HCT116 (cell line): Measurements from ENCODE around the gene PDE4C. TPM values are rescaled to one million over a fixed set of nuclear protein-coding genes. Genes with fewer than 3 reads are reported as not detected.

Source experiments
- ATAC-seq: fragments of 200-7000 bp; cut with Tn5 transposase; 2 replicates; pipeline ENCODE4 v1.9.1; 2020; ENCODE audit warnings: mild to moderate bottlenecking, moderate library complexity
- BruUV-seq: library from RNA; stranded (reverse); fragments of 400-500 nt; replicated peaks from 2 replicates; lab custom pipeline; 2021; lab: Mats Ljungman, UMichigan
- CTCF ChIA-PET: fragments of 300-600 bp; sonication (Branson Sonifier 250); formaldehyde crosslinking; loops from one replicate; lab custom pipeline; 2021; ENCODE audit warnings: antibody characterized with exemption; lab: Charles Lee
- POLR2A ChIA-PET: fragments of 300-600, 350-600 bp; sonication (Branson Sonifier 250); formaldehyde crosslinking; loops from one replicate; lab custom pipeline; 2021; ENCODE audit warnings: antibody characterized with exemption; lab: Charles Lee
- RAD21 ChIA-PET, 2 experiments: fragments of 300-600 bp; sonication (Branson Sonifier 250); formaldehyde crosslinking; loops; one replicate each; lab custom pipeline; 2023; ENCODE audit warnings: low total read pairs in 2 of 2; ENCODE audit not compliant: uncharacterized antibody in 2 of 2, unreplicated experiment in 2 of 2, low non-redundant PET in 1 of 2; lab: Charles Lee
- DNase-seq: peaks from one replicate; pipeline ENCODE4 v3.0.0-alpha.2; 2010; ENCODE audit warnings: low read depth, low spot score
- H2AFZ ChIP-seq: fragments of 200-600 bp; shearing (Covaris generic), sonication (generic); 2 replicates; pipeline ENCODE4 v1.6.1; 2017; ENCODE audit warnings: low read depth, mixed run types, mixed read lengths, antibody characterized with exemption, low read length; ENCODE audit not compliant: poor library complexity, severe bottlenecking
- H3K27ac ChIP-seq: 2 replicates; pipeline ENCODE4 v1.5.1; 2012; ENCODE audit warnings: low read depth, low read length
- H3K27me3 ChIP-seq: fragments of 200-600 bp; sonication (generic); 2 replicates; pipeline ENCODE4 v1.6.1; 2016; ENCODE audit warnings: mixed run types, low read length, mixed read lengths; ENCODE audit not compliant: insufficient read depth
- H3K36me3 ChIP-seq, 2 experiments: fragments of 200-500 bp in 1 of 2; fragments of 200-600 bp in 1 of 2; sonication (Bioruptor generic) in 1 of 2; sonication (generic) in 1 of 2; 2 replicates each; pipeline versions ENCODE4 v1.5.1 to v1.6.1; 2014 to 2016; ENCODE audit warnings: low read length in 2 of 2, inconsistent platforms in 1 of 2, mixed read lengths in 1 of 2, mixed run types in 1 of 2; ENCODE audit not compliant: insufficient read depth in 2 of 2, control insufficient read depth in 1 of 2
- H3K4me1 ChIP-seq, 2 experiments: fragments of 200-600 bp in 1 of 2; sonication (generic) in 1 of 2; 2 replicates each; pipeline versions ENCODE4 v1.5.1 to v1.6.1; 2012 to 2017; ENCODE audit warnings: low read length in 2 of 2, inconsistent platforms in 1 of 2, mild to moderate bottlenecking in 1 of 2, mixed read lengths in 1 of 2, mixed run types in 1 of 2, moderate library complexity in 1 of 2; ENCODE audit not compliant: insufficient read depth in 2 of 2, control insufficient read depth in 1 of 2
- H3K4me2 ChIP-seq: fragments of 200-600 bp; sonication (generic); 2 replicates; pipeline ENCODE4 v1.6.1; 2017; ENCODE audit warnings: mixed run types, low read length, mixed read lengths
- H3K4me3 ChIP-seq, 2 experiments: fragments of 200-600 bp in 1 of 2; sonication (generic) in 1 of 2; replicated peaks in 1 of 2; 2 replicates each; pipeline ENCODE4 v1.5.1; 2011 to 2016; ENCODE audit warnings: low read length in 2 of 2, control low read depth in 1 of 2, low read depth in 1 of 2, mild to moderate bottlenecking in 1 of 2, mixed read lengths in 1 of 2, mixed run types in 1 of 2
- H3K79me2 ChIP-seq: fragments of 200-600 bp; sonication (generic); 2 replicates; pipeline ENCODE4 v1.6.1; 2017; ENCODE audit warnings: mild to moderate bottlenecking, mixed run types, low read length, moderate library complexity, mixed read lengths; ENCODE audit not compliant: insufficient read depth
- H3K9ac ChIP-seq: fragments of 200-600 bp; sonication (generic); 2 replicates; pipeline ENCODE4 v1.6.1; 2016; ENCODE audit warnings: low read length, mixed read lengths
- H3K9me2 ChIP-seq: fragments of 200-600 bp; sonication (generic), shearing (Covaris generic); 2 replicates; pipeline ENCODE4 v1.6.1; 2017; ENCODE audit warnings: mixed run types, mild to moderate bottlenecking, moderate library complexity; ENCODE audit not compliant: insufficient read depth
- H3K9me3 ChIP-seq, 2 experiments: fragments of 200-500 bp in 1 of 2; fragments of 200-600 bp in 1 of 2; sonication (Bioruptor generic) in 1 of 2; sonication (generic) in 1 of 2; 2 replicates each; pipeline ENCODE4 v1.6.1; 2014 to 2017; ENCODE audit warnings: low read length in 2 of 2, mixed read lengths in 2 of 2, inconsistent platforms in 1 of 2, low read depth in 1 of 2, mild to moderate bottlenecking in 1 of 2, mixed run types in 1 of 2, moderate library complexity in 1 of 2; ENCODE audit not compliant: control insufficient read depth in 1 of 2, insufficient read depth in 1 of 2
- H4K20me1 ChIP-seq: fragments of 200-600 bp; sonication (generic), shearing (Covaris generic); 2 replicates; pipeline ENCODE4 v1.6.1; 2017; ENCODE audit warnings: mixed run types, mild to moderate bottlenecking, moderate library complexity; ENCODE audit not compliant: insufficient read depth
- ATF3 ChIP-seq: IDR thresholded peaks from 2 replicates; pipeline ENCODE4 v1.6.1; 2012
- CBX3 ChIP-seq: IDR thresholded peaks from 2 replicates; pipeline ENCODE4 v1.6.1; 2012; ENCODE audit warnings: low read depth
- CEBPB ChIP-seq: IDR thresholded peaks from 2 replicates; pipeline ENCODE4 v1.6.1; 2012; ENCODE audit warnings: low read depth
- EGR1 ChIP-seq: IDR thresholded peaks from 2 replicates; pipeline ENCODE4 v1.6.1; 2012; ENCODE audit warnings: low read depth
- ELF1 ChIP-seq: IDR thresholded peaks from 2 replicates; pipeline ENCODE4 v1.6.1; 2012; ENCODE audit warnings: low read depth, borderline replicate concordance
- EZH2 ChIP-seq: fragments of 200-600 bp; sonication (generic); IDR thresholded peaks from 2 replicates; pipeline ENCODE4 v1.6.1; 2017; ENCODE audit warnings: antibody characterized with exemption, mixed run types
- EZH2phosphoT487 ChIP-seq: fragments of 200-600 bp; IDR thresholded peaks from 2 replicates; pipeline ENCODE4 v1.6.1; 2018; ENCODE audit warnings: antibody characterized with exemption, borderline replicate concordance
- JUND ChIP-seq: IDR thresholded peaks from 2 replicates; pipeline ENCODE4 v1.6.1; 2012
- REST ChIP-seq: IDR thresholded peaks from 2 replicates; pipeline ENCODE4 v1.6.1; 2012; ENCODE audit warnings: low read depth
- SIN3A ChIP-seq: IDR thresholded peaks from 2 replicates; pipeline ENCODE4 v1.6.1; 2012; ENCODE audit warnings: low read depth
- SRF ChIP-seq: IDR thresholded peaks from 2 replicates; pipeline ENCODE4 v1.6.1; 2012; ENCODE audit warnings: low read depth
- TCF7L2 ChIP-seq: IDR thresholded peaks from 2 replicates; pipeline ENCODE4 v1.7.0; 2011; ENCODE audit warnings: borderline replicate concordance, inconsistent platforms; ENCODE audit not compliant: insufficient read depth, insufficient read length; ENCODE audit errors: extremely low read depth
- YY1 ChIP-seq: IDR thresholded peaks from 2 replicates; pipeline ENCODE4 v1.6.1; 2011; ENCODE audit warnings: low read length, low read depth, moderate library complexity, mild to moderate bottlenecking; ENCODE audit not compliant: insufficient replicate concordance; ENCODE audit errors: extremely low read depth
- ZFX ChIP-seq: fragments of 450-650 bp; IDR thresholded peaks from 2 replicates; pipeline ENCODE4 v1.6.1; 2017
- intact Hi-C: fragments of 100-400 bp; cut with micrococcal nuclease; formaldehyde crosslinking; loops from 2 replicates; pipeline ENCODE4 v1.10.0; 2022
- total RNA-seq: library from RNA; stranded (reverse); gene quantifications from one replicate; pipeline ENCODE4 v1.2.1, GENCODE V29; 2021; ENCODE audit not compliant: unreplicated experiment
- TF ChIP-seq, protein P1 (sequence below): IDR thresholded peaks from 2 replicates; pipeline ENCODE4 v1.6.1; 2012

Gene PDE4C
- total RNA-seq, 1 experiment from 2014 or later, result 1.5 TPM

DNA sequence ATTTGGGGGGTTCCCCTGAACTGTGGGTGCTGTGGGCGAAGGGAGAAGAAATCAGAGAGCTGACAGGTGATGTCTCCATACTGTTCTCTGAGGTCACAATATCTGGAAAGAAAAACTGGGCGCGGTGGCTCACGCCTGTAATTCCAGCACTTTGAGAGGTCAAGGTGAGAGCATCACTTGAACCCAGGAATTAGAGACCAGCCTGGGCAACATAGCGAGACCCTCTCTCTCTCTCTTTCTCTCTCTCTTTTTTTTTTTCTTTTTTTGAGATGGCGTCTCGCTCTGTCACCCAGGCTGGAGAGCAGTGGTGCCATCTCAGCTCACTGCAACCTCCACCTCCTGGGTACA, 26.1 kb upstream of the PDE4C start:
- TF ChIP-seq TCF7L2 (no peak), SRF (no peak), YY1 (no peak), ELF1 (no peak), ZFX (no peak), REST (no peak), EZH2phosphoT487 (no peak), ATF3 (no peak), CEBPB (no peak), SIN3A (no peak), EGR1 (no peak), EZH2 (no peak), CBX3 (no peak), JUND (no peak)
- TF ChIP-seq, protein P1, sequence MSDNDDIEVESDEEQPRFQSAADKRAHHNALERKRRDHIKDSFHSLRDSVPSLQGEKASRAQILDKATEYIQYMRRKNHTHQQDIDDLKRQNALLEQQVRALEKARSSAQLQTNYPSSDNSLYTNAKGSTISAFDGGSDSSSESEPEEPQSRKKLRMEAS, result no peak
- H3K9me2 ChIP-seq, result no peaks in the 10 kb centered on the region
- no TSS peak for BruUV-seq
- DNase-seq (no peak), ATAC-seq (no peak)
- ChIA-PET POLR2A (interaction anchor here (0.5 to 1.0 kb wide), 4 partner anchors 22 to 95 kb away, joined by 3 read pairs; partner anchors contain the start of gene IQCN), CTCF (interaction anchor here (0.7 to 7.0 kb wide), 14 partner anchors 21 to 309 kb away, joined by 3 to 106 read pairs (median 5); partner anchors contain the start of genes IQCN, MPV17L2 and RAB3A), RAD21 (interaction anchor here (1.0 to 2.0 kb wide), 5 partner anchors 28 to 143 kb away, joined by 3 to 11 read pairs (median 6); partner anchors contain the start of gene RAB3A (in 1 of the 2))
- H3K27me3 ChIP-seq, result no peaks in the 10 kb centered on the region
- intact Hi-C loops, result loop anchor here (1.0 to 10.0 kb wide), 2 partner anchors 245 to 318 kb away; partner anchors contain the start of gene CCDC124
- no peak overlapping the region for H3K9ac ChIP-seq
- peaks cover 0 to 28% of the 10 kb centered on the region in 2 experiments; a peak in 2 of 4 replicates for H3K4me1 ChIP-seq
- no peaks in the 10 kb centered on the region for H3K79me2 ChIP-seq
- H2AFZ ChIP-seq, result no peak overlapping the region
- no peak overlapping the region for H3K27ac ChIP-seq
- no peak overlapping the region for H3K4me2 ChIP-seq
- H3K36me3 ChIP-seq, result no peaks in the 10 kb centered on the region
- no peaks in the 10 kb centered on the region for H4K20me1 ChIP-seq
- H3K9me3 ChIP-seq, result no peaks in the 10 kb centered on the region
- no peak overlapping the region for H3K4me3 ChIP-seq
